ENCODE measurements around the gene TACC2. TPM values are rescaled to one million over a fixed set of nuclear protein-coding genes. Genes with fewer than 3 reads are reported as not detected.
A peak's percentile ranks its signal among the peaks of the same experiment; 100 is the strongest.

TACC2 gene
- total and polyA plus RNA-seq, 2 experiments from 2014 or later, result 4.3 to 16.7 TPM

DNA sequence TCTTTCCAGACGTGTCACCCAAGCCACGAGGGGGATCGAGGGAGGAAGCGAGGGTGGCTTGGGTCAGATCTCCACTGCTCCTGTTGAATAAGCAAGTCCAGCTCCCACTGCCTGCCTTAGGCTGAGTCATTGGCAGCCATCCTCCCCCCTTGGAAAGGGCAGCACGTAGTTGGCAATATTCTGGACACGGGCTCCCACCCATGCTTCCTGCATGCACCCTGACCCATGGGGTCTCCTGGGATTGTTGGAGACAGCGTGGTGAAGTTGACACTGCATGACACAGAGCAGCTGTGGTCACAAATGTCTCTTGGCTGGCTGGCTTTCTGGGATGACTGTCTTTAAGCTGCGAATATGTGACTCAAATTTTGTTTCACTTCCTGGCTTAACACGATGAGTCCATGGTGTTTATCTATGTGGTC, 293.3 kb downstream of the TACC2 start:
- no peak overlapping the region for H2AFZ ChIP-seq
- in situ Hi-C loops (cut with MboI), result loop anchor here (25.0 kb wide), 1 partner anchor 705 kb away; the partner anchor contains the start of gene PSTK
- TF ChIP-seq EZH2phosphoT487 (IDR thresholded peaks at IDR 0.05; ENCODE audit: insufficient read depth, low read depth), result 0 out of 2 replicates have a peak, but pooled peaks have one; percentile 55
- no peak for TF ChIP-seq EZH2 (IDR thresholded peaks at IDR 0.05; ENCODE audit: insufficient read depth, poor library complexity, severe bottlenecking)
- peak; percentile 74 for DNase-seq
- no peak overlapping the region for H3K9ac ChIP-seq
- H3K27ac ChIP-seq, result no peak overlapping the region
- H3K79me2 ChIP-seq (ENCODE audit: insufficient read depth), result no peaks in the 10 kb centered on the region
- peak overlapping the region; percentile 41 for H3K4me2 ChIP-seq (ENCODE audit: unreplicated experiment)
- H3F3A ChIP-seq (ENCODE audit: insufficient read depth), result peaks cover 18% of the 10 kb centered on the region
- H3K27me3 ChIP-seq (replicated peaks; ENCODE audit: insufficient read depth), result no peaks in the 10 kb centered on the region
- no peaks in the 10 kb centered on the region for H3K36me3 ChIP-seq (ENCODE audit: low read depth)
- no peaks in the 10 kb centered on the region for H4K20me1 ChIP-seq (ENCODE audit: insufficient read depth)
- H3K4me3 ChIP-seq, result no peak overlapping the region
- H3K4me1 ChIP-seq (ENCODE audit: insufficient read depth), result peaks cover 15% of the 10 kb centered on the region
- H3K9me3 ChIP-seq (ENCODE audit: low read depth), result no peaks in the 10 kb centered on the region
- no peaks in the 10 kb centered on the region for H3K9me2 ChIP-seq (ENCODE audit: insufficient read depth)
- WGBS, 2 experiments (ENCODE audit: low coverage in 1 of 2, low lambda C conversion rate in 2 of 2, missing lambda C conversion rate in 2 of 2), result 21 to 22% methylated on average over 9 of the region's 9 CpGs

DNA sequence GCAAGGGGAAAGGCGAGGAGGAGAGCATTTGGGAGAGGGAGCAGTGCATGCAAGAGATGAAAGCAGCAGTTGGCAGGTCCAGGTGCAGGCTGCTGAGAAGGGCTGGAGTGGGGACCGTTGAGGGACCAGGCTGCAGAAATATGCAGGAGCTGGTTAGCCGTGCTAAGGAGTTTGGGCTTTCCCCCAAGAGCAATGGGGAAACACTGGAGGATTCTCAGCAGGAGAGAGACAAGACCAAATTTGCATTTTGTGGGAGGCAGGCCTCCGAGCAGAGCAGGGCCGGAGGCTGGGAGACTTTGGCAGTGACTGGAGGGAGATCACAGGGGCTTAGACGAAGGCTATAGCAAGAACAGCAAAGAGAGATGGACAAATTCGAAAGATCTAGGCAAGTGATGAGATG, 293.9 kb downstream of the TACC2 start:
- Histone ChIP-seq H3K4me2 (ENCODE audit: unreplicated experiment) (no peak overlapping the region), H3K4me3 (no peak overlapping the region), H3K4me1 (ENCODE audit: insufficient read depth) (peaks cover 19% of the 10 kb centered on the region), H3K9me2 (ENCODE audit: insufficient read depth) (no peaks in the 10 kb centered on the region), H4K20me1 (ENCODE audit: insufficient read depth) (no peaks in the 10 kb centered on the region), H3F3A (ENCODE audit: insufficient read depth) (peaks cover 19% of the 10 kb centered on the region), H3K27me3 (replicated peaks; ENCODE audit: insufficient read depth) (no peaks in the 10 kb centered on the region), H3K79me2 (ENCODE audit: insufficient read depth) (no peaks in the 10 kb centered on the region), H3K9ac (no peak overlapping the region), H3K36me3 (ENCODE audit: low read depth) (no peaks in the 10 kb centered on the region), H3K27ac (no peak overlapping the region), H3K9me3 (ENCODE audit: low read depth) (no peaks in the 10 kb centered on the region), H2AFZ (no peak overlapping the region)
- in situ Hi-C loops (cut with MboI), result loop anchor here (25.0 kb wide), 1 partner anchor 704 kb away; the partner anchor contains the start of gene PSTK
- no peak for TF ChIP-seq EZH2phosphoT487 (IDR thresholded peaks at IDR 0.05; ENCODE audit: insufficient read depth, low read depth)
- TF ChIP-seq EZH2 (IDR thresholded peaks at IDR 0.05; ENCODE audit: insufficient read depth, poor library complexity, severe bottlenecking), result no peak
- 93% methylated on average over 7 of the region's 7 CpGs for WGBS, 2 experiments (ENCODE audit: low coverage in 1 of 2, low lambda C conversion rate in 2 of 2, missing lambda C conversion rate in 2 of 2)
- no peak for DNase-seq

DNA sequence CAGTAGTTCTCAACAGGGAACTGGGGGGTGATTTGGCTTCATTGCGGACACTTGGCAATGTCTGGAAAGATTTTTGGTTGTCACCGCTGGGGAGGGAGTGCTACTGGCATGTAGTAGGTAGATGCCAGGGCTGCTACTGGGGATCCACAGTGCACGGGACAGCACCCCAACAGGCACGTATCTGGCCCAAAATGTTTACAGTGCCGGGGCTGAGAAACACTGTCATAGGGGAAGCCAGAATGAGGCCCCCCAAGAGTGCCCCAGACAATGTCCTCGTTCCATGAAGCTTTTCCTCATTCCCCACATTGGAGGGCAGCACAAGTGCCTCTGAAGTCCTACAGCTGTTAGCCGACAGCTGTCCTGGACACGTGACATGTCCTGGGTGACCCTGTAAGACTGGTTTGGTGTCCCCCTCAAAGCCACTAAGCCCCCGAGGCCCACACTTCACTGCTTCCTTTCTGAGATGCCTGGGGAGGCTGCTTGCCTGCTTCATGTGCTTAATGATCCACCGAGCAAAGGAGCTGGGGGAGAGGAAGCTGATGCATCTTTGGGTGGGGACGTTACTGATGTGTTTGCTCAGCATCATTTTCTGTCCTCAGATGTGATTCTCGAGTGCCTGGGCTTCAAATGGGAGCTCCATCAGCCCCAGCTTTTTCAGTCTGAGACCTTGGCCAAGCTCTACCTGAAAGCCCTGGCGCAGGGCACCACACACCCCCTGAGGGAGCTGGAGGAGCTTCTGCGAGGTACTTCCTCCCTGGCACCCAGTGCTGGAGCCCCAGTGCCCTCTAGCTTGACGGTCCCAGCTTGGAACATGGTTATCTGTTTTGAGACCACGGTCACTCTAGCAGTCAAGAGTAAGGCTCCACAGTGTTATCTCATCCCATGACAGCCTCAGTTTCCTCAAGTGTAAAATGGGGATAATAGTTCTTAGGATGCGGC, 296.8 kb downstream of the TACC2 start:
- Histone ChIP-seq H3K27me3 (replicated peaks; ENCODE audit: insufficient read depth) (no peaks in the 10 kb centered on the region), H2AFZ (no peak overlapping the region), H3F3A (ENCODE audit: insufficient read depth) (peaks cover 19% of the 10 kb centered on the region), H4K20me1 (ENCODE audit: insufficient read depth) (no peaks in the 10 kb centered on the region), H3K4me1 (ENCODE audit: insufficient read depth) (peaks cover 19% of the 10 kb centered on the region), H3K4me3 (no peak overlapping the region), H3K27ac (no peak overlapping the region), H3K36me3 (ENCODE audit: low read depth) (no peaks in the 10 kb centered on the region), H3K4me2 (ENCODE audit: unreplicated experiment) (no peak overlapping the region), H3K9ac (no peak overlapping the region), H3K9me3 (ENCODE audit: low read depth) (no peaks in the 10 kb centered on the region), H3K9me2 (ENCODE audit: insufficient read depth) (no peaks in the 10 kb centered on the region), H3K79me2 (ENCODE audit: insufficient read depth) (no peaks in the 10 kb centered on the region)
- in situ Hi-C loops (cut with MboI), result loop anchor here (25.0 kb wide), 1 partner anchor 702 kb away; the partner anchor contains the start of gene PSTK
- no peak for DNase-seq
- WGBS, 2 experiments (ENCODE audit: low coverage in 1 of 2, low lambda C conversion rate in 2 of 2, missing lambda C conversion rate in 2 of 2), result 79 to 80% methylated on average over 17 of the region's 17 CpGs
- TF ChIP-seq EZH2 (IDR thresholded peaks at IDR 0.05; ENCODE audit: insufficient read depth, poor library complexity, severe bottlenecking) (no peak), EZH2phosphoT487 (IDR thresholded peaks at IDR 0.05; ENCODE audit: insufficient read depth, low read depth) (no peak)

- peaks cover 12% of the 10 kb centered on the region for H3F3A ChIP-seq (ENCODE audit: insufficient read depth)
- peak; percentile 91 for DNase-seq
- H2AFZ ChIP-seq, result no peak overlapping the region
- in situ Hi-C loops (cut with MboI), result loop anchor here (25.0 kb wide), 1 partner anchor 700 kb away; the partner anchor contains the start of gene PSTK
- H3K27ac ChIP-seq, result no peak overlapping the region
- H3K4me3 ChIP-seq, result 0 out of 2 replicates have a peak overlapping the region, but pooled peaks have one; percentile 2
- no peaks in the 10 kb centered on the region for H3K36me3 ChIP-seq (ENCODE audit: low read depth)
- H3K79me2 ChIP-seq (ENCODE audit: insufficient read depth), result no peaks in the 10 kb centered on the region
- H3K9me2 ChIP-seq (ENCODE audit: insufficient read depth), result no peaks in the 10 kb centered on the region
- no peaks in the 10 kb centered on the region for H3K27me3 ChIP-seq (replicated peaks; ENCODE audit: insufficient read depth)
- peak overlapping the region; percentile 72 for H3K4me2 ChIP-seq (ENCODE audit: unreplicated experiment)
- no peak overlapping the region for H3K9ac ChIP-seq
- no peak for TF ChIP-seq EZH2 (IDR thresholded peaks at IDR 0.05; ENCODE audit: insufficient read depth, poor library complexity, severe bottlenecking)
- H3K4me1 ChIP-seq (ENCODE audit: insufficient read depth), result peaks cover 12% of the 10 kb centered on the region
- H4K20me1 ChIP-seq (ENCODE audit: insufficient read depth), result no peaks in the 10 kb centered on the region
- H3K9me3 ChIP-seq (ENCODE audit: low read depth), result no peaks in the 10 kb centered on the region
- 1 to 3% methylated on average over 7 of the region's 7 CpGs for WGBS, 2 experiments (ENCODE audit: low coverage in 1 of 2, low lambda C conversion rate in 2 of 2, missing lambda C conversion rate in 2 of 2)
Observed at GRCh38 chr10:122286867-122287266, 297.9 kb downstream of the TACC2 start.
